Measurements from ENCODE around the gene LRFN3.
"Not testable (repeated sequence)": the region's sequence is repeated elsewhere in the genome, so short reads cannot be mapped to it uniquely, and the experiment has no call there.

The LRFN3 gene, protein sequence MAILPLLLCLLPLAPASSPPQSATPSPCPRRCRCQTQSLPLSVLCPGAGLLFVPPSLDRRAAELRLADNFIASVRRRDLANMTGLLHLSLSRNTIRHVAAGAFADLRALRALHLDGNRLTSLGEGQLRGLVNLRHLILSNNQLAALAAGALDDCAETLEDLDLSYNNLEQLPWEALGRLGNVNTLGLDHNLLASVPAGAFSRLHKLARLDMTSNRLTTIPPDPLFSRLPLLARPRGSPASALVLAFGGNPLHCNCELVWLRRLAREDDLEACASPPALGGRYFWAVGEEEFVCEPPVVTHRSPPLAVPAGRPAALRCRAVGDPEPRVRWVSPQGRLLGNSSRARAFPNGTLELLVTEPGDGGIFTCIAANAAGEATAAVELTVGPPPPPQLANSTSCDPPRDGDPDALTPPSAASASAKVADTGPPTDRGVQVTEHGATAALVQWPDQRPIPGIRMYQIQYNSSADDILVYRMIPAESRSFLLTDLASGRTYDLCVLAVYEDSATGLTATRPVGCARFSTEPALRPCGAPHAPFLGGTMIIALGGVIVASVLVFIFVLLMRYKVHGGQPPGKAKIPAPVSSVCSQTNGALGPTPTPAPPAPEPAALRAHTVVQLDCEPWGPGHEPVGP

DNA sequence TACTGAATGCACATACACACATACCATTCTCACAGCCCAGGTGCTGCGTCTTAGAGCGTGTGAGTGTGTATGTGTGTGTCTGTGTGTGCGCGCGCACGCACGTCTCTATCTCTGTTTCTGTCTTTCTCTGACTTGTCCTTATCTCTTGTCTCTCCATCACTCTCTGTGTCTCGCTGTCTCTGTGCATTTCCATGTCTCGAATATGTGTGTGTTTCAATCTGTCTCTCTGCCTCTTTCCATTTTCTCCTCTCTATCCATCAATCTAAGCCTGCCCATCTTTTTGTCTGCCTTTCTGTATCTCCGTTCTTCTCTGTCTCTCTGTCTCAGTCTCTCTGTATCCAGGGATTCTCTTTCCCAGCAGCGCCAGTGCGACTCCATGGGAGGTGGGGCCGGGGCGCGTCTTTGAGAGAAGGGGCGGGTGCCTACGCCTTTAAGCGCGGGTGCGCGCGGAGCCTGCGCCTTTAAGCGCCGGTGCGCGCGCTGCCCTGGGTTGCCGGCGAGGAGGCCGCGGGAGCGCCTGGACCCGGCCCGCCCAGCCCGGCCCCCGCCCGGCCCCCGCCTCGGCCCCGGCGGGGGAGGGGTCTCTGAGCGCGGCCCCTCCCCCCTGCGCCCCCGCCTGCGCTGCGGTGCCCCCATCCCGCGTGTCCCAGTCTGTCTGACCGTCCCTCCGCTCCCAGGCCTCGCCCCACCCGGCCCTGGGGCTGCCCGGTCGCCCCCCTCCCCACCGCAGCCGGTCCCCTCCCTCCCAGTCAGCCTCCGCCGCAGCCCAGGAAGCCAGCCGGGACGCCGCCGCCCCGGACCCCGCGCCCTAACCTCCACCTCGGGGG is at the start of gene LRFN3:
Gene LRFN3 (plus strand): TSS at position 464 of the 827 bp plus-strand sequence. CDS start 3,052 bp downstream, outside the sequence.
- peak; percentile 78 for DNase-seq

DNA sequence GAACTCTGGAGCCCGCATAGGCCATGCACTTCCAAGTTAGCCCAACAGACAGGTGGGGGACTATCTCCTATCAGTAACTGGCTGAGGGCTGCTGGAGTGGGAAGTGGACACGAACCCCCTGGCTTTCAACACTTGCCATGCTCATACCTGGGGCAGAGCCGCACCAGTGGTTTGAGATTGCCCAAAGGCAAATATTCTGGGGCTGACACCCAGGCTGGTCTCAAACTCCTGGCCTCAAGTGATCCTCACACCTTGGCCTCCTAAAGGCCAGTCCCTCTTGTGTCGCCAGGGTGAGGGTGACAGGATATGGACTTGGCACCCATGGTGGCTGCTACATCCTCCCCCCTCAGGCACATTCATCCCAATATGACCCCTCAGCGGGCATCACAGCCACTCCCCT is 49.0 kb upstream of the LRFN3 start:
- no peak for DNase-seq

DNA sequence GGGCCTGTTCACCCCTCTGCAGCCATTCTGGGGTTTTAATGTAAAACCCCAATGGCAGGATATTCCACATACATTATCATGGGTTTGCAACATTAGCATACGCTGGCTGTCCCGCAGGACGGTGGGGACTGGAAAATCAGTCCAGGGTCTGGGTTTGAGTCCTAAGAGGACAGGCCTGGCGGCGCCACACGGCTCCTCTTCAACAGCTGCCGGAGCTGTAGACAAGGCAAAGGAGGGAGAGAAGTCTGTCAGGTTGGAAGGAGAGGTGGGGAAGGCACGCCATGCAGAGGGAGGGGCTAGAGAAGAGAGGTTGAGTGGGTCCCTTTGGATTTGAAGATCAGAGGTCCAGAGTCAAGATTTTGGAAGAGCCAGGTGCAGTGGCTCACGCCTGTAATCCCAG is 47.8 kb upstream of the LRFN3 start:
- no peak for DNase-seq

DNA sequence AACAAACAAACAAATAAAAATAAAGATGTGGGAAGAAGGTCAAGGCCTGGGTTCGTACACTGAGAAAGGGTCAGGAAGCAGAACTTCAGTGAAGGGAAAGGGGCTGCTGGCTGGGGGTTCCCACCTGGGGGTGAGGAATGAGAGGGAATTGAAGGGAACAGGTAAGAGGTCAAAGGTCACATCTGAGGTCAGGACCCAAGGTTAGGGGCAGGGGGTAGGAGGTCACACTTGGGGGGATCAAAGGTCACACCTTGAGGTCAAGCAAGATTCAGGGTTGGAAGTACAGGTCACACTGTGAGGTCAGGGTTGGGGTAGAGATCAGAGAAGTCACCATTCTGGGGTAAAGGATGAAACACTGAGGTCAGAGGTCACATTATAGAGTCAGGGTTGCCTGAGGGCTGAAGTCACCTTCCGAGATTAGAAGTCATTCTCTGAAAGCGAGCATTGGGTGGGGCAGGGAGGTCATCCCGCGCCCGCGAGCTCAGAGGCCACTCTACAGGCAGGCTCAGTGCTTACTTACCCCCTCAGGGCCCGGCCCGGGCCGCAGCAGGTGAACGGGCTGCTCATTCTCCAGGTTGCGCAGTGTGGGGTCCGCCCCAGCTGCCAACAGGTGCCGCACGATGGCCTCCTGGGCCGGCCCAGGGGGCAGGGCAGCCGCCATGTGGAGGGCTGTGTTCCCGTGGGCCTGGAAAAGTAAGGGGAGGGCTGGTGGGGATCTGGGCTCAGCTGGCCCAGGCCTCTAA is 46.6 kb upstream of the LRFN3 start:
- DNase-seq = no peak

DNA sequence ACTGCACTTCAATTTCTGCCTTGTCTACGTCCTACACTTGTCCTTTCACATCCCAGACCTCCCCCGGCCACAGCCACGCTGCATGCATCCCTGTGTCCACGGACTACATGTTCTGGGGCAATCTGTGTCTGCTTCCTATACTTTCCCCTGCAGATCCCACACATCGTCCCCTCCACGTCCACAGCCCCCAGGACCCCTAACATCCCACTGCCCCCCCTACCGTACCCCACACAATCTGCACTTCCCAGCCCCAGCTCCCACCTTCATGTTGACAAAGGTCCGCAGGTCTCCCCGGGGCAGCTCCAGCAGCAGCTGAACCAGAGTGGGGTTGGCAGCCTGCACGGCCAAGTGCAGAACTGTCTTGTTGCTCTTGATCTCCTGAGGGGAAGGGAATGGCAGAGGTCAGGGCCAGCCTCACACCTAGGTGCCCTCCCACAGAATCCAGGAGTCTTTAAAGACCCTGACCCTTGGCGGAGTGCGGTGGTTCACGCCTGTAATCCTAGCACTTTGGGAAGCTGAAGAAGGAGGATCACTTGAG is 46.0 kb upstream of the LRFN3 start:
- no peak for DNase-seq

DNA sequence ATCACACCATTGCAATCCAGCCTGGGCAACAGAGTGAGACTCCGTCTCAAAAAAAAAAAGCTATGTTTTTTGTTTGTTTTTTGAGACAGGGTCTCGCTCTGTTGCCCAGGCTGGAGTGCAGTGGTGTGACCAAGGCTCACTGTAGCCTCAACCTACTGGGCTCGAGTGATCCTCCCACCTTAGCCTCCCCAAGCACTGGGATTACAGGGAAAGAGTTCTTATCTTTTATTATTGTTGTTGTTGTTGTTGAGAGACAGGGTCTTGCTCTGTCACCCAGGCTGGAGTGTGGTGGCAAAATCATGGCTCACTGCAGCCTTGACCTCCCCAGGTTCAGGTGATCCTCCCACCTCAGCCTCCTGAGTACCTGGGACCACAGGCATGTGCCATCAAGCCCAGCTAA is 44.4 kb upstream of the LRFN3 start:
- DNase-seq = not testable (repeated sequence)

DNA sequence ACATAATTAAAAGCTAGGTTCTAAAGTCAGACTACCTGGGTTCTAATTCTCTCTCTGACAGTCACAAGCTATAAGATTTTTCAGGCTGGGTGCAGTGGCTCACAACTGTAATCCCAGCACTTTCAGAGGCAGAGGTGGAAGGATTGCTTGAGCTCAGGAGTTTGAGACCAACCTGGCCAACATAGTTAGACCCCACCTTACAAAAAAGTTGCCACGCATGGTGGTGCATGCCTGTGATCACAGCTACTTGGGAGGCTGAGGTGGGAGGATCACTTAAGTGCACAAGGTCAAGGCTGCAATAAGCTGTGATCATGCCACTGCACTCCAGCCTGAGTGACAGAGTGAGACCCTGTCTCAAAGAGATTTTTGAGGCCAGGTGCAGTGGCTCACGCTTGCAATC is 41.8 kb upstream of the LRFN3 start:
- DNase-seq = no peak

DNA sequence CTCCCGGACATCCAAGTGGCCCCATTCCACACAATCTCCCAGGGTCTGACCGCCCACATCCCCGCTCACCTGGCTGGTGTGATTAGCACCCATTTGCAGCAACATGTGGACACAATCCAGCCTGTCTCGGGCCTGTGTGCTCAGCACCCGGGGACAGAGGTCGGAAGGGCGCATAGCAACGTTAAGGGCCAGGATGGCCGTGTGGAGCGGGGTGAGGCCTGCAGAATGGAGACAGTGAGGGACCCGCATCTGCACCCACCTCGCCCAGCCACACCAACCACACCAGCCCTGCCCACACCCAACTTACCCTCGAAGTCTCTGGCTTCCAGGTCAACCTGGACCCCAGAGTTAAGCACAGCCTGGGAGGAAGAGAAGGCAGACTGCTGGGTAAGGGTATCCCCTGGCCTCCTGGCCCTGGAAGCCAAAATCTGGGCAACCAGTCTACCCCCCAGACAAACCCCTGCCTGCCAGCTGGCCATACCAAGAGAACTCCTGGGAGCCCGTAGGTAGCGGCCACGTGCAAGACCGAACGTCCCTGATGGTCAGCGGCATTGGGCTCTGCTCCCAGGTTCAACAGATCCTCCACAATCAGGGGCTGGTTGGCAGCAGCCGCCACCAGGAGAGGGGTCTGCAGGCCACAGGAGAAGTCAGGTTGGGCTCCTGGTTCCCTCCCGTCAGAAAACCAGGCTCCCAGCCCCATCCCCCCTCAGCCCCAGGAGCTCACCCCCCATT is 40.1 kb upstream of the LRFN3 start:
- DNase-seq = no peak

DNA sequence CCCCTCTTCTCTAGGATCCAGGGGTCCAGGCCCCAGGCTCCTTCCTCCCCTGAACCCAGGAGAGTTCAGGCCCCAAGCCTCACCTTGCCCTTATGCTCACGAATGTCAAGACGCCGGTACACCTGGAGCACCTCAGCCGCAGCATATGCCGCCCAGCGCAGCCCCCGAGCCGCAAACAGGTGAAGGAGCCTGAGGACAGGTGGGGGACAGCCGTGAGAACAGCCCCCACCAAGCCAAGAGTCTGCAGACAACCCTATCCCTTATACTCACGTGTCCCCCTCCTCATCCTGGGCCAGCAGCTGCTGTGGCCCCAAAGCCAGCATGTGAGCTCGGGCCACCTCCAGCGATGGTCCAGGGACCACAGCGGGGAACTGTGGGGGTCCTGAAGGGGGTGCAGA is 39.5 kb upstream of the LRFN3 start:
- DNase-seq = no peak

DNA sequence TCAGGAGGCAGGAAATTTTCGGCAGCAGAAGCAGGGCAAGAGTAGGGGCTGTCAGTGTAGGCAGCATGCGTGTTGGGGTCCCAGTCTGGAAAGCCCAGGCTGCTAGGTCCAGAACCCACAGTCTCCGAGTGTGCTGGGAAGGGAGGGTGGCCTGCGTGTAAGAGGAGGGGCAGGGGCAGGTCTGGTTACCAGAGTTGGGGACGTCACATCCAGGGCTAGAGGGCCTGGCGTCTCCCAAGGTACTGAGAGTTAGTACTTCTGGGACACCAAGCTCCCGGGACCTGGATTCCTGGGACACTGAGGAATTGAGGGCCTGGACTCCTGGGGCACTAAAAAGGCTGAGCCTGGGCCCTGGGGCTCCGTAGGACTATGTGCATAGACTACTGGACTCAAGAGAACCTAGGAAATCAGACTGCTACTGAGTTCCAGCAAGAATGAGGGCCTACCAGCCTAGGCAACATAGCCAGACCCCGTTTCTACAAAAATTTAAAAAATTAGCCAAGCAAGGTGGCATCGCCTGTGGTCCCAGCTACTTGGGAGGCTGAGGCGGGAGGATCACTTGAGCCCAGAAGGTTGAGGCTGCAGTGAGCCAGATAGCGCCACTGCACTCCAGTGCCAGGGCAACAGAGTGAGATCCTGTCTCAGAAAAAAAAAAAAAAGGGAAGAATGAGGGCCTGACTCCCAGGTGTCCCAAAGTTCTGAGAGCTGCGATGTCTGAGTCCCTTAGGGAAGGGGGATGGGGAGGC is 38.3 kb upstream of the LRFN3 start:
- DNase-seq = no peak

DNA sequence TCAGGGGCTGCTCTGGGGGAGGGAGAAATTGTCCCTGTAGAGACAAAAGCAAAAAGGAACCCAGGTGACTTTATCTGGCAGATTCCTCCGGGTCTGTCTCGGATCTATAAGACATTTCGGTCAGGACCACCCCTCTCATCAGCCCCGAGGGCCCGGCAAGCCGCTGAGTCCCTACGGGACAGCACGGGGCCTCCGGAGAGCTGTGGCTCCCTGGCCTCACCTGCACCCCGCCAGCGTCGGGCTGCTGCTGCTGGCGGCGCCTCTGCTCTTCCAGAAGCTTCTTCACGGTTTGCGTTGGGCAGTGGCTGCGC is 37.7 kb upstream of the LRFN3 start:
- no peak for DNase-seq

DNA sequence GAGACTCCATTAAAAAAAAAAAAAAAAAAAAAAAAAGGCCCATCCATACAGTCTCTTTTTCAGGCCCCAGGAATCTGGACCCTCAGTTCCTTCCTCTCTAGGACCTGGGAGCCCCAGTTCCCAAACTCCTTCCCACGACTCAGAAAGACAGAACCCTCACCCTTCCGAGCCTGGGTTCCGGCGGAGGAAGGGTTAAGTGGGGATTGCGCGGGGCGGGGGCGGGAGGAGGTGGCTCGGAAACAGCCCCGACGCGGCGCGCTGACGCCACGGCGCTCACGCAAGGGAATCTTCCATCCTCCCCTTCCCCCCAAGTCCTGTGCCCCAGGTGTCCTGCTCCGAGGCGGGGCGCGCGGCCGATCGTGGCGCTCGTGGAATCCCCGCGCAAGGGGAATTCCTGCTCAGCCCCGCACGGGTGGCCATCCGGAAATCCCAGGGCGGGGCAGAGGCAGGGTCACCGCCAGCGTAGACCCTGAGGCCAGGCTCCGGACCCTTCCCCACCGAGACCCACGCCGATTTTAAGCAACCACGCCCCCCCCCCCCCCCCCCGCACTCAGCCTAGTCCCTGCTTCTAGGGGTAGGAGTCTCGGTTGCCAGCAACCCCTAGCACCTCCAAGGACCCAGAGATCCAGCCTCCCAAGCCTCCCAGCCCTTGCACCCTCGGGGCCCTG is 36.5 kb upstream of the LRFN3 start:
- DNase-seq = peak; percentile 91

DNA sequence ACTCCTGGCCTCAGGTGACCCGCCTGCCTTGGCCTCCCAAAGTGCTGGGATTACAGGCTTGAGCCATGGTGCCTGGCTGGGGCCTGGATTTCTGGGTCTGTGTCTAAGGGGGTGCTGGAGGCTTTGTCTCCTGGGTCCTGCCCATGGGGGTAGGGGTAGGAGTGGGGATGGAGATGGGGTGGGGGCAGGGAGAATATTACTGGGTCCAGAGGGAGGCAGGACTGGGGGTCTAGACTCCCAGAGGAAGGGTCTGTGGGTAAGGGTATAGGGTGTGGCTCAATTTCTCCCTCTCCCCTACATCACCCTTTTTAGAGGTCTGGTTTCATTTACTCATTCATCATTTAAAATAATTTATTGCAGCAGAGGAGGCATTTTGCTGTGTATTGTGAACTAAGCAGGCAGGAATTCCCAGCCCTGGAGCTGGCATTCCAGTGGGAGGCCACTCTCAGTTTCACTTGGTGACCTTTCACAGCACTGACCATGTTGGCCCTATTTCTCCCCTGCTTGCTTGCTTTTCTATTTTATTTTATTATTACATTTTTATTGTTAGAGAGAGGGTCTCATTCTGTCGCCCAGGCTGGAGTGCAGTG is 35.0 kb upstream of the LRFN3 start:
- no peak for DNase-seq

DNA sequence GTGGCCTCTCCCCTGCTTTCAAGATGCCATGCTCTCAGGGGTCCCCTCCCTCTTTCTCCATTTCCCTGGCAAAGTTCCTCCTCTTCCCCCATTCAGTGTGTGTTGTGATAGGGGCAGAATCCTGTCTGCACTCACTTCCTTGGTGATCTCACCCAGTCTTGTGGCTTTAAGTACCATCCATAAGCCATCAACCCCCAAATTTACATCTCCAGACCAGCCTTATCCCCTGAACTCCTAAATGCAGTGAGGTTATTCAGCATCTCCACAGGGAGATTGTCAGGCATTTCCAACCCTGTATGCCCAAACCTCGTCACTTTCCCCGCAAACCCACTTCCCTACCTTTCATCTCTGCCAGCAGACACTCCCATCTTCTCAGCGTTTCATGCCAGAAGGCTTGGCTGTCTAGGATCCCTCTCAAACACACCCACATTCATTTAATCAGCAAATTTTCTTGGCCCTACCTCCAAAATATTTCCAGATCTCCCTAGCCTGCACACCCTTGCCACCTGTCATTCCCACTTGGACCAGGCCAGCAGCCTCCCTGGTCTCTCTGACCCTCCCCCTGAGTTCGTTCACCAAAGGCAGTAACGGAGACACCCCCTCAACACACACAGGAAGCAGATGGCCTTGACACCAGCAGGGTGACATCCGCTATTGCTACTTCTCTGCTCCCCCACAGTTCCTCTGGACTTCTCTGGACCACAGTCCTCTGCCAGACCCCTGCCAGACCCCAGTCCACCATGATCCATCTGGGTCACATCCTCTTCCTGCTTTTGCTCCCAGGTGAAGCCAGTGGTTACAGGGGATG is 34.1 kb upstream of the LRFN3 start, which contains the start of gene HCST:
Gene HCST (plus strand): TSS at position 676 of the 808 bp plus-strand sequence. CDS start 65 bp downstream, at position 741.
- DNase-seq = peak; percentile 55

DNA sequence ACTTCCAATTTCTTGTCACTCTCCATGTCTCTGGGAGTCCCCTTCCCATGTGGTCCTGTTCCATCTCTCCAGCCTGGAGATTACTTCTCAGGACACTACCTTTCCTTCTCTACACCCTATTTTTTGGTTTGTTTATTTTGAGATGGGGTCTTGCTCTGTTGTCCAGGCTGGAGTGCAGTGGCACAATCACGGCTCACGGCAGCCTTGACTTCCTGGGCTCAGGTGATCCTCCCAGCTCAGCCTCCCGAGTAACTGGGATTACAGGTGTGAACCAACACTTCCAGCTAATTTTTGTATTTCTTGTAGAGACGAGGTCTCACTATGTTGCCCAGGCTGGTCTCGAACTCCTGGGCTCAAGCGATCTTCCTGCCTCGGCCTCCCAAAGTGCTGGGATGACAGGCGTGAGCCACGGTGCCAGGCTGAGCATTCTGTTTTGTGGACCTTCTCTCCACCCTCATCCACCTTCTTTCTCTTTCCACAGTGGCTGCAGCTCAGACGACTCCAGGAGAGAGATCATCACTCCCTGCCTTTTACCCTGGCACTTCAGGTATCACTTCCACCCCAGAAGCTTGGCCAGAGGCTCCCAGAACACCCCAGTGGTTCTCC is 33.2 kb upstream of the LRFN3 start:
- no peak for DNase-seq

DNA sequence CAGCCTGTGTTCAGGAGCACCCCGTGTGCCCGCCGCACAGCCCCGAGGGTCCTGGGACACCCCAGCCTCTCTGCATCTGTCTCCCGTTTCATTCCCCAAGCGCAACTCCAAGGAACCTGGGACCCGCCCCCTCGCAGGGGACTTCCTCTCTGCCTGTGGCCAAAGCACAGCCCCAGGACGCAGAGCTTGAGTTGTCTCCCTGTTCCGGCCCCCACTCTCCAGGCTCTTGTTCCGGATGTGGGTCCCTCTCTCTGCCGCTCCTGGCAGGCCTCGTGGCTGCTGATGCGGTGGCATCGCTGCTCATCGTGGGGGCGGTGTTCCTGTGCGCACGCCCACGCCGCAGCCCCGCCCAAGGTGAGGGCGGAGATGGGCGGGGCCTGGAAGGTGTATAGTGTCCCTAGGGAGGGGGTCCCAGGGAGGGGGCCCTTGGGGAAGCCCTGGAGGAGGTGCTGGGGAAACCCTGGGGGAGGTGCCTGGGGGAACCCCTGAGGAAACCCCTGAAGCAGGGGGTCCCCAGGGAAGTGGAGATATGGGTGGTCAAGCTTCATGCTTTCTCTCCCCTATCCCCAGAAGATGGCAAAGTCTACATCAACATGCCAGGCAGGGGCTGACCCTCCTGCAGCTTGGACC is 32.5 kb upstream of the LRFN3 start:
- DNase-seq = peak; percentile 93

DNA sequence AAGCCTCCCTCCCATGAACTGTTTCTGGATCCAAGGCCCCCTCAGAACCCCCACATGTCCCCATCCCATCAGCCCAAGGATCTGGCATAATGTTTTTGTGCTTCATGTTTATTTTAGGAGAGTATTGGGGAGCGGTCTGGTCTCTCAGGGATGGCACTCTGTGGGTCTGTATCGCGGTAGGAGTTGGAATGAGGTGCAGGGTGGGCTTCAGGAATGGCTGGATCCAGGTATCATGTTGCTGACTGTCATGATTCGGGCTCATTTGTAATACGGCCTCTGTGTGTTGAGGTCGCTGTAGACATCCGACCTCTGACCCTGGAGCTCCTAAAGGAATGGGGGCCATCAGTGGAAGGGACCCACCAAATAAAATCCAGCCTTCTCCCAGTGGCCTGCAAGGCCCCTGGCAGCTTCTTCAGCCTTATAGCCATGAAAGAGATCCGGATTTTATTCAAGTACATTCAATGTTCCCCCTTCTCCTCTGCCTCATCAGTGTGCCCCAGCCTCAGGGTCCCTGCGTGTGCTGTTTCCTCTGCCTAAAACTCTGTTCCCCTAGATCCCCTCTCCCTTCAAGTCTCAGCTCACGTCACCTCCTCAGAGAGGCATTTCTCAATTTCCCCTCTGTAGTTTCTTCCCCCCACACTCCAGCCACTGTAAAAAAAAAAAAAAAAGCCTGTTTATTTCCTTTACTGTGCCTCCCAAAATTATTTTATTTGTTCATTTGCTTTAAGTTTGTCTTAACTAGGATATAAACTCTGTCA is 31.7 kb upstream of the LRFN3 start:
- no peak for DNase-seq
